HG03439 (cell line): ENCODE results near the gene GSG1.

ENCODE experiments used
- ATAC-seq: cut with Tn5 transposase; IDR thresholded peaks from one replicate; pipeline ENCODE4 v1.9.1; 2021; ENCODE audit warnings: mild to moderate bottlenecking, moderate library complexity; ENCODE audit not compliant: unreplicated experiment

The GSG1 gene

DNA sequence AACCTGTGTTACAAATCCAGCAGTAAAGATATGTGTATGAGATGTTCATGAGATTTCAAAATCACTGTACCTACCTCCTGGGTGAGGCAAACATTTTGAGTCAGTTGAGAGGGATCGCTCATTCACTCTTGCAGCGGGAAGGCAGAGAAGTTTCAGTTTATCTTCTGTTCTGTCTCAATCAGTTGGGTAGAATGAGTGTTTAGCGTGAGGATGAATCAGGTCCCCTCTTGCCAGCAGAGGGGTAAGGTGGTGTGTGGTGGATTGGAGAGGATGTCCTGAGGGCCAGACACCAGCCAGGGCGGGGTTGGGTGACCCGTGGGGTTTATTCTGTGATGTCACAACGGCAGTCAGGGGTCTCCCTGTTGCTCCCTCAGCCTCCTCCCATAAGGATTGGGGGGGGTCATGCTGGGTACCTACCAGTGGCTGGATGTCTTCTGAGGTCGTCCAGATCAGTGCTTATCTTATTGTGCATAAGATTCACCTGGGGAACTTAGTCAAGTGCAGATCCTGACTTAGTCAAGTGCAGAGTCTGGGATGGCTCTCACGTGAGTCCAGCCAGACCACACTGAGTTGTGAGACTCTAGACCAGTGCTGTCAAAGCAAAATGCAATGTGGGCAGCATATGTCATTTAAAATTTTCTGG, at the start of gene GSG1:
Gene GSG1 (minus strand): TSS at position 277 of the 643 bp plus-strand sequence. CDS start 155 bp downstream, at position 122.
- no peak for ATAC-seq

DNA sequence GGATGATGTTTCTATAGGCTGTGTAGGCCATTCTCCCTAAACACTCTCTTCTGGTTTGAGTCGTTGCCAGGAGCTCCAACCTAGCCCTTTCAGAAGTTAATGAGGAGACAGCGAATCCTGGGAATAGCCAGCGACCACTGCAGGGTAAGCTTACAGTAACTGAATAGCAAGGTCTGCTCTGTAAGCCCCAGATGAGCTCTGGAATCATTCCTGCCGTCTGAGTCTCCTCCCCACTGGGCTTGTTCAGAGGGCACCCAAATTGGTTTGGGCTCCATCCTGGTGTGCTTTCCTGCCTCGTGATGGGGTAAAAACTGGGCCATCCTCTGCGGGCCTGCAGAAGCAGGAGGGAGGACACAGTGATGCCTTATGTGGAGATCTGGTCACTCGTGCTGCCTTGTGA, 49.7 kb upstream of the GSG1 start:
- ATAC-seq, result no peak

GRCh38 chr12:13152756-13153155, 49.3 kb upstream of the GSG1 start:
- no peak for ATAC-seq

GRCh38 chr12:13152281-13152680, 48.8 kb upstream of the GSG1 start:
- no peak for ATAC-seq

GRCh38 chr12:13149411-13149810, 45.9 kb upstream of the GSG1 start:
- ATAC-seq, result no peak

DNA sequence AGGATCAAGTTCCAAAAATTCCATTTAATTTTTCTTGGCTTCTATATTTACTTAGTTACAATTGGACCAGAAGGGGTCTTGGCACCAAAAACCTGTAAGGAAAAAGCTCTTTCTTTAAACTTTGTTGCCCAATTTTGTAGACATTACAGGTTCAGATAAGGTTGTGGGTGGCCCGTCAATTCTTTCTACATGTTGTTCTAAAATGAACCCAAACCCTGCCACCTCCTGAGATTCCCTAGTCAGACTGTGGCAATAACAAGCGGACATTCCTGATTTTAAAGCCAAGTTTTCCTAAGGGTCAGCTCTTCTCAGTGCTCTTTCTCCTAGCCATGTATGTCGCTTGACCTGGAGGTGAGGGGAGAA, 45.0 kb upstream of the GSG1 start:
- no peak for ATAC-seq

- ATAC-seq, result no peak
Measured at GRCh38 chr12:13147688-13148484, 44.4 kb upstream of the GSG1 start.

DNA sequence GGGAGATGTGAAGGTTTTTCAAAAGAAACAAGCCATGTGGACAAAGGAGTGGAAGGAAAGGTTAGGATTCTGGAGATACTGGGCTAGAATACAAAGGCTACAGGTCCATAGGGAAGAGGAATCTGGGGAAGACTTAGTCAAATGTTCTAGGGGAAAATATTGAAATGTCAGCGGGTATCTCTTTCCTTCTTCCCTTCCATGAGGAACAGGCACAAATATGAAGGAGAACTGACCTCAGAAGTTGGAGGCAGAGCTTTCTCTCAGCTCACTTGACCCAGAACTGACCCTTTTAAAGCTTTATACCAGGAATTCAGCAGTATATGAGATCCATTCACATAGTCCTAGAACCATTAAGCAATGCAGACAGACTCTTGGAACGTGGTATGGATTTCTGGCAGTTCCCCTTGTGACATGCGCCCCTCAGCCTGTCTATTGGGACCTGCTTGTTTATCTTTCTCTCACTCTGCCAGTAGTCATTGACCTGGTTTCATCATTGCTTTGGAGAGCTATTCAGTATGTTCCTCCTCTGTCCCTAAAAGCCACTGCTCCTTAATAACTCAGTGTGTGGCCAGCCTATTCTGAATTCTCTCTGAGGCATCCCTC, 43.0 kb upstream of the GSG1 start:
- ATAC-seq, result no peak

DNA sequence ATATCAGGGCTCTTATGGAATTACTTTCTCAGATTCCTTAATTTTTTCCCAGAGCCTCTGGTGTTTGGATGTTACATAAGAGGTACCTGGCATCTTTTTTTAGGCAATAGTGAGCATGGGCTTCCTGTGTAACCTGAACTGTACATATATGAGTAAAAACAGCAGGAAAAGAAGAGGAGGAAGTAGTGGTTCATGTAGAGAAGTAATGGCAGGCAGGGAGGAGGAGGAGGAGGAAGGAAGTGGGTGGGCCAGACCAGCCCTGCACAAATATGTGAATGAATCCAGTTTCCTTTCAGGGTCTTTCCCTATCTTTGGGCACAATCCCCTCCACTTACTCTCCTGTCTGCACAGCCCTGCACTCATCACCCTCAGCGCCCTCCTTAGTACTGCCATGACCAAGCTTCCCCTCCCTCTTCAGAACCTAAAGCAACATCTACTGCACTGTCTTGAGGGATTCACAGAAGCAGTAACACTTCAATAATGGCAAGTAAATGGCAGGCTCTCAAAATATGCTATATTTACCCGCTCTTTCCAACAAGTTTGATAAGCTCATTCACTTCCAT, 40.9 kb upstream of the GSG1 start:
- ATAC-seq, result no peak

DNA sequence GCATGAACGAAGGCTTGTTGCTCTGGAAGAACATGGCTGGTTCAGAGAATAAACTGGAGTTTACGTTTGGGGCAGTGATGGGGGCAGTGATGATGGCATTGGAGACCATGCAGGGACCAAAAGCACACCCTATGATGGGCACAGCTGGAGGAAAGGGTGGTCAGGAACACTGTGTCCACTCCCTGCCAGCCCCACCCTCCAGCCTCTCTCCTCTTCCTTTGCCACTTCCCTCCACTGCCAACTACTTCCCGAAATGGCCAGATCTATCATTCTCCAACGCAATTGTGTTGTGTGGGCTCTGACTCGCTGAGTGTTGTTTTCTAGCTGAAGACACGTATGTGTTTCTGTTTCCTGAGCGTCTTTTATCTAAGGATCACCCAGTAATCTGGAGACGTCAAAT, 39.3 kb upstream of the GSG1 start:
- no peak for ATAC-seq

DNA sequence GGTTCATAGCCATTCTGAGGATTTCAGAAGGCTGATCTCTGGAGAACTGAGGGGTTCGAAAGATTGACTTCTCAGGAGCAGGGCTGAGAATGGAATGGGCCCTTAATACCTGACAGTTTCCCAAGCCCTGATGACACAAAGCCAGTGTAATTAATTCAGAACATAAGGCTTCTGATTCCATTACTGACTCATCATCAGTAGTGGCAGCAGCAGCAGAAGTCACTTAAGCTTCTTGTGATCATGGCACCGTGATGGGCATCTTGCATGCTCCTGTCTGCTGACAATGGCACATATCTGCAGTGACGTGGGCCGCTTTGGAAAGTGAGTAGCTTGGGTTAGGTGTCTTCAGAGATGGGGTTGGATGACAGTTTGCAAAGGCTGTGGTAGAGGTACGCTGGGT, 38.2 kb upstream of the GSG1 start:
- no peak for ATAC-seq

GRCh38 chr12:13135371-13136178, 32.1 kb upstream of the GSG1 start:
- no peak for ATAC-seq

DNA sequence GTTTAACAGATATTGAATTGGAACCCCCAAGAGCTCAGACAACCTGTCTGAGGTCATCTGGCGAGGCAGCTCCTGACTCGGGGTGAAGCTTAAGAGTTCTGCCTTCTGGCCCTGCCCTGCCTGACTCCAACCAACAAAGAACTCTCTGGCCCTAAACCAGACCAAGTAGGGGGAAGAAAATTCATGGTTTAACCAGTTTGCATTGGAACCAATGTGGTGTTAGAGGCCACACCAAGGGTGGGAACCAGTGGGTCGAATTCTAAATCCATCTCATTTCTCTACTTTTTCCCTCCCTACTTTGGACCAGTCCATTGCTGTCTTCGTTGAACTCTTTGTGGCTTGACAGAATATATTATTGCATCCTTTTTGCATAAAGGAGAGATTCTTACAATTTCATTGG, 30.4 kb upstream of the GSG1 start:
- no peak for ATAC-seq

DNA sequence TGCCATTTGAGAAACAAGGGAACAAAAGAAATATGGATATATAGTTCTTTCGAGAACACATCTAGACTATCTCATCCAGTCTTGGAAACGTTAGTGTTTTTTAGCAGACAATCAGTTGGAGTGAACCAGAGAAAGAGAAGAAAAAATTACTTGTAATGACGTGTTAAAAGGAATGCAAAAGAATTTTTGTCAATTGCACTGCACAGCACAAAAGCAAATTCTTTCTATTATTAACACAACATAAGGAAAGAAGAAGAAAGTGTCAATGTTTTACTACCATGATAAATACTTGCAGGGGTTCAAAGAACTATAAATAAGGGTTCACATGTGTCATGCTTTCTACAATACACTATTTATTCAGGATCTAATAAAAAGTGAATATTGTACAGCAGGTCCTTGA, 27.5 kb upstream of the GSG1 start:
- ATAC-seq, result no peak

- no peak for ATAC-seq
Measured at GRCh38 chr12:13128291-13128965, 25.0 kb upstream of the GSG1 start.

GRCh38 chr12:13127444-13127843, 24.0 kb upstream of the GSG1 start:
- ATAC-seq, result no peak

- ATAC-seq, result no peak
Measured at GRCh38 chr12:13126494-13126893, 23.0 kb upstream of the GSG1 start.

GRCh38 chr12:13125996-13126395, 22.5 kb upstream of the GSG1 start:
- ATAC-seq, result no peak

- no peak for ATAC-seq
Measured at GRCh38 chr12:13124656-13125505, 21.4 kb upstream of the GSG1 start.

- ATAC-seq, result no peak
Measured at GRCh38 chr12:13121568-13121967, 18.1 kb upstream of the GSG1 start.
